Endodermal cell (in vitro differentiated cells): ENCODE results near the gene PDE6B. TPM values are rescaled to one million over a fixed set of nuclear protein-coding genes. Genes with fewer than 3 reads are reported as not detected.

Experiments
- DNase-seq: peaks from one replicate; pipeline ENCODE4 v3.0.0-alpha.2; 2017
- H3K27ac ChIP-seq: 2 replicates; pipeline ENCODE4 v1.5.1; 2013; ENCODE audit warnings: mild to moderate bottlenecking, low read depth, low read length, moderate library complexity
- H3K27me3 ChIP-seq: 2 replicates; pipeline ENCODE4 v1.6.1; 2013; ENCODE audit warnings: mild to moderate bottlenecking, low read length, moderate library complexity; ENCODE audit not compliant: insufficient read depth, control insufficient read depth, poor library complexity, severe bottlenecking
- H3K36me3 ChIP-seq: 2 replicates; pipeline ENCODE4 v1.7.0; 2013; ENCODE audit warnings: mild to moderate bottlenecking, low read length, moderate library complexity; ENCODE audit not compliant: control insufficient read depth, insufficient read depth
- H3K4me1 ChIP-seq: one replicate; pipeline ENCODE4 v1.7.0; 2013; ENCODE audit warnings: low read length; ENCODE audit not compliant: control insufficient read depth, insufficient read depth
- H3K4me3 ChIP-seq: 2 replicates; pipeline ENCODE4 v1.5.1; 2013; ENCODE audit warnings: mild to moderate bottlenecking, low read length, moderate library complexity
- H3K9ac ChIP-seq: 2 replicates; pipeline ENCODE4 v1.6.1; 2013; ENCODE audit warnings: mild to moderate bottlenecking, low read length, moderate library complexity; ENCODE audit not compliant: poor library complexity, severe bottlenecking; ENCODE audit errors: extremely low read depth
- H3K9me3 ChIP-seq: 2 replicates; pipeline ENCODE4 v1.6.1; 2013; ENCODE audit warnings: mild to moderate bottlenecking, low read length, moderate library complexity; ENCODE audit not compliant: control insufficient read depth
- H3K27ac Mint-ChIP-seq: 2 replicates; pipeline ENCODE4 v1.8.0; 2020; ENCODE audit warnings: mixed read lengths
- H3K27me3 Mint-ChIP-seq: 2 replicates; pipeline ENCODE4 v1.8.0; 2021; ENCODE audit warnings: mild to moderate bottlenecking, mixed read lengths; ENCODE audit not compliant: insufficient read depth
- H3K36me3 Mint-ChIP-seq: 2 replicates; pipeline ENCODE4 v1.8.0; 2020; ENCODE audit warnings: low read depth, mixed read lengths
- H3K4me1 Mint-ChIP-seq: 2 replicates; pipeline ENCODE4 v1.8.0; 2020; ENCODE audit warnings: mixed read lengths
- H3K4me3 Mint-ChIP-seq: 2 replicates; pipeline ENCODE4 v1.8.0; 2020; ENCODE audit warnings: mild to moderate bottlenecking, moderate library complexity, mixed read lengths
- H3K9me3 Mint-ChIP-seq: 2 replicates; pipeline ENCODE4 v1.8.0; 2020; ENCODE audit warnings: mild to moderate bottlenecking, mixed read lengths
- WGBS, 2 experiments: methylation state at CpG; one replicate each; pipeline versions ENCODE4 v1.1.5 to v1.1.7; 2013; ENCODE audit warnings: missing lambda C conversion rate in 2 of 2, mixed read lengths in 1 of 2; ENCODE audit not compliant: insufficient coverage in 1 of 2, insufficient read length in 1 of 2; 5-methylcytosine and 5-hydroxymethylcytosine counted together
- total RNA-seq, 2 donors: library from RNA; stranded (reverse); fragmentation: NEBNext Ultra II Directional in 1 of 2; extraction: Animal tissue kit (Norgen Biotek cat#: 25700) in 1 of 2; gene quantifications; 2 replicates in 1 of 2; 3 replicates in 1 of 2; pipeline ENCODE4 v1.2.1, GENCODE V29; 2021
- TF ChIP-seq, protein P1 (sequence below): fragments of 200-600 bp; sonication (generic); conservative IDR thresholded peaks from 2 replicates; pipeline ENCODE4 v1.5.0; 2021; ENCODE audit warnings: antibody characterized with exemption, mild to moderate bottlenecking

Gene PDE6B
- total RNA-seq, 2 donors from 2014 or later = 12.4 to 14.6 TPM

- H3K9ac ChIP-seq = no peak overlapping the region
- TF ChIP-seq, protein P1, sequence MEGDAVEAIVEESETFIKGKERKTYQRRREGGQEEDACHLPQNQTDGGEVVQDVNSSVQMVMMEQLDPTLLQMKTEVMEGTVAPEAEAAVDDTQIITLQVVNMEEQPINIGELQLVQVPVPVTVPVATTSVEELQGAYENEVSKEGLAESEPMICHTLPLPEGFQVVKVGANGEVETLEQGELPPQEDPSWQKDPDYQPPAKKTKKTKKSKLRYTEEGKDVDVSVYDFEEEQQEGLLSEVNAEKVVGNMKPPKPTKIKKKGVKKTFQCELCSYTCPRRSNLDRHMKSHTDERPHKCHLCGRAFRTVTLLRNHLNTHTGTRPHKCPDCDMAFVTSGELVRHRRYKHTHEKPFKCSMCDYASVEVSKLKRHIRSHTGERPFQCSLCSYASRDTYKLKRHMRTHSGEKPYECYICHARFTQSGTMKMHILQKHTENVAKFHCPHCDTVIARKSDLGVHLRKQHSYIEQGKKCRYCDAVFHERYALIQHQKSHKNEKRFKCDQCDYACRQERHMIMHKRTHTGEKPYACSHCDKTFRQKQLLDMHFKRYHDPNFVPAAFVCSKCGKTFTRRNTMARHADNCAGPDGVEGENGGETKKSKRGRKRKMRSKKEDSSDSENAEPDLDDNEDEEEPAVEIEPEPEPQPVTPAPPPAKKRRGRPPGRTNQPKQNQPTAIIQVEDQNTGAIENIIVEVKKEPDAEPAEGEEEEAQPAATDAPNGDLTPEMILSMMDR = no peak
- Mint-ChIP-seq H3K36me3 (no peaks in the 10 kb centered on the region), H3K4me1 (no peaks in the 10 kb centered on the region), H3K27me3 (no peaks in the 10 kb centered on the region), H3K4me3 (no peak overlapping the region), H3K9me3 (no peaks in the 10 kb centered on the region), H3K27ac (no peak overlapping the region)
- no peaks in the 10 kb centered on the region for H3K4me1 ChIP-seq
- no peak overlapping the region for H3K4me3 ChIP-seq
- 86 to 88% methylated on average over 30 to 49 of the region's 49 CpGs for WGBS, 2 experiments
- no peaks in the 10 kb centered on the region for H3K9me3 ChIP-seq
- H3K36me3 ChIP-seq = no peaks in the 10 kb centered on the region
- peak; percentile 56 for DNase-seq
- H3K27me3 ChIP-seq = no peaks in the 10 kb centered on the region
- peak overlapping the region; percentile 53 for H3K27ac ChIP-seq
Observed at GRCh38 chr4:650951-651883, 25.8 kb downstream of the PDE6B start.

DNA sequence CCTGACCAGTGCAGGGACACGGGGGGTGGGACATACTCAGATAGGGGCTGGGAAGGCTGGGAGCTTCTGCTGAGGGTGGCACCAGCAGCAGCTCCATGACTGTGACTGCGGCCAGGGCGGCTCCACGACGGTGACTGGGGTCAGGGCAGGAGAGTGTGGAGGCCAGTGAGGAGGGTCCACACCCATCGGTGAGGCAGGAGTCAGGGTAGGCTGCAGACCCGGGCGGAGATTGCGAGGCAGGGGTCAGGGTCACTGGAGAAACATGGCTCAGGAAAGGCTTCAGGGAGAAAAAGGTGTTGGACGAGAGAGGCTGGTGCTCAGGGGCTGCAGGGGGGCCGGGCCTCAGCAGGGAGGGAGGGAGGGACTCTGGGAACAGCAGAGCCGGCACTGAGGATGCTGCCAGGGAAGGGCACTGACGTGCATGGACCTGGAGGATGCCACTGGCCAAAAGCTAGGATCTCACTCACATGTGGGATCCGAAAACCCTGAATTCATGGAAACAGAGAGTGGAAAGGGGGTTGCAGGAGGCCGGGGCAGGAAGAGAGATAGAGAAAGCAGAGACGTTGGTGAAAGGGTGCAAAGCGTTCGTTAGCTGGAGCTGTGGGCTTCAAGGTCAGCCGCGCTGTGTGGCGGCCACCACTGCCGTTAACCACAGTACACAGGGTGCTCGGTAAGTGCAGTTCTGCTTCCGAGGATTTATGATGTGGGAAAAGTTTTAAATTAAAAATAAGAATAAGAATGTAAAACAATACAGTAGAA lies 26.7 kb downstream of the PDE6B start:
- no peaks in the 10 kb centered on the region for H3K4me1 ChIP-seq
- no peak overlapping the region for H3K27ac ChIP-seq
- no peaks in the 10 kb centered on the region for H3K36me3 ChIP-seq
- TF ChIP-seq, protein P1 = no peak
- H3K27me3 ChIP-seq = no peaks in the 10 kb centered on the region
- no peaks in the 10 kb centered on the region for H3K27me3 Mint-ChIP-seq
- H3K4me3 ChIP-seq = no peak overlapping the region
- no peak overlapping the region for H3K4me3 Mint-ChIP-seq
- no peaks in the 10 kb centered on the region for H3K9me3 ChIP-seq
- 88 to 90% methylated on average over 19 to 24 of the region's 24 CpGs for WGBS, 2 experiments
- no peak overlapping the region for H3K27ac Mint-ChIP-seq
- H3K9me3 Mint-ChIP-seq = no peaks in the 10 kb centered on the region
- DNase-seq = peak; percentile 46
- H3K4me1 Mint-ChIP-seq = no peaks in the 10 kb centered on the region
- no peak overlapping the region for H3K9ac ChIP-seq
- no peaks in the 10 kb centered on the region for H3K36me3 Mint-ChIP-seq

GRCh38 chr4:653080-653821 lies 27.9 kb downstream of the PDE6B start:
- H3K27ac Mint-ChIP-seq = no peak overlapping the region
- Histone ChIP-seq H3K9me3 (no peaks in the 10 kb centered on the region), H3K36me3 (no peaks in the 10 kb centered on the region), H3K4me3 (no peak overlapping the region), H3K4me1 (no peaks in the 10 kb centered on the region), H3K27ac (no peak overlapping the region), H3K9ac (no peak overlapping the region), H3K27me3 (no peaks in the 10 kb centered on the region)
- no peaks in the 10 kb centered on the region for H3K4me1 Mint-ChIP-seq
- TF ChIP-seq, protein P1 = no peak
- peak; percentile 45 for DNase-seq
- 91 to 95% methylated on average over 20 to 35 of the region's 35 CpGs for WGBS, 2 experiments
- no peaks in the 10 kb centered on the region for H3K36me3 Mint-ChIP-seq
- H3K9me3 Mint-ChIP-seq = no peaks in the 10 kb centered on the region
- no peaks in the 10 kb centered on the region for H3K27me3 Mint-ChIP-seq
- no peak overlapping the region for H3K4me3 Mint-ChIP-seq
